SK-N-SH treated with all-trans-retinoic acid at 6 μM for 48 hours (cell line): ENCODE results near the gene WIPI1.
"Not testable (repeated sequence)": the region's sequence is repeated elsewhere in the genome, so short reads cannot be mapped to it uniquely, and the experiment has no call there.

Source experiments
- ARNTL ChIP-seq: fragments of 450-650 bp; formaldehyde crosslinking; IDR thresholded peaks from 2 replicates; pipeline ENCODE4 v1.5.0; 2020; ENCODE audit warnings: low read depth, mild to moderate bottlenecking, moderate library complexity, borderline replicate concordance
- BACH2 ChIP-seq: fragments of 250-450 bp; sonication (Bioruptor Pico); IDR thresholded peaks from 2 replicates; pipeline ENCODE4 v1.9.0; 2021; ENCODE audit warnings: mild to moderate bottlenecking, borderline replicate concordance
- CSDC2 ChIP-seq: fragments of 250-450 bp; sonication (Bioruptor Pico); IDR thresholded peaks from 2 replicates; pipeline ENCODE4 v1.5.0; 2020; ENCODE audit warnings: mild to moderate bottlenecking, moderate library complexity
- PATZ1 ChIP-seq: fragments of 250-450 bp; sonication (Bioruptor Pico); IDR thresholded peaks from 2 replicates; pipeline ENCODE4 v1.8.0; 2020; ENCODE audit warnings: mild to moderate bottlenecking, moderate library complexity, borderline replicate concordance
- RARB ChIP-seq: fragments of 250-450 bp; sonication (Bioruptor Pico); IDR thresholded peaks from 2 replicates; pipeline ENCODE4 v1.8.0; 2021; ENCODE audit warnings: mild to moderate bottlenecking, moderate library complexity
- SNAI2 ChIP-seq: fragments of 250-450 bp; sonication (Bioruptor Pico); IDR thresholded peaks from 2 replicates; pipeline ENCODE4 v1.5.0; 2020; ENCODE audit warnings: mild to moderate bottlenecking, moderate library complexity
- TSHZ2 ChIP-seq: fragments of 250-450 bp; sonication (Bioruptor Pico); IDR thresholded peaks from 2 replicates; pipeline ENCODE4 v1.5.0; 2020; ENCODE audit warnings: mild to moderate bottlenecking, moderate library complexity
- ZC3H10 ChIP-seq: fragments of 250-450 bp; sonication (Bioruptor Pico); IDR thresholded peaks from 2 replicates; pipeline ENCODE4 v1.5.1; 2021; ENCODE audit warnings: mild to moderate bottlenecking, moderate library complexity
- ZFP30 ChIP-seq: fragments of 450-650 bp; formaldehyde crosslinking; IDR thresholded peaks from 2 replicates; pipeline ENCODE4 v1.5.0; 2022; ENCODE audit warnings: mild to moderate bottlenecking, moderate library complexity
- ZNF8 ChIP-seq: fragments of 450-650 bp; formaldehyde crosslinking; IDR thresholded peaks from 2 replicates; pipeline ENCODE4 v1.5.0; 2020; ENCODE audit warnings: mild to moderate bottlenecking, moderate library complexity

GRCh38 chr17:68413597-68414560, 43.4 kb downstream of the WIPI1 start:
- not testable (repeated sequence) for TF ChIP-seq ZC3H10 (CRISPR knock-in tag); BACH2 (CRISPR knock-in tag); ARNTL (CRISPR knock-in tag); ZFP30 (CRISPR knock-in tag); TSHZ2 (CRISPR knock-in tag); SNAI2 (CRISPR knock-in tag); CSDC2 (CRISPR knock-in tag); ZNF8; PATZ1 (CRISPR knock-in tag); RARB (CRISPR knock-in tag)
